ENCODE data around the gene MYO1F. TPM values are rescaled to one million over a fixed set of nuclear protein-coding genes. Genes with fewer than 3 reads are reported as not detected.

MYO1F gene
- total RNA-seq, 1 donor from 2014 or later: 0.69 TPM

DNA sequence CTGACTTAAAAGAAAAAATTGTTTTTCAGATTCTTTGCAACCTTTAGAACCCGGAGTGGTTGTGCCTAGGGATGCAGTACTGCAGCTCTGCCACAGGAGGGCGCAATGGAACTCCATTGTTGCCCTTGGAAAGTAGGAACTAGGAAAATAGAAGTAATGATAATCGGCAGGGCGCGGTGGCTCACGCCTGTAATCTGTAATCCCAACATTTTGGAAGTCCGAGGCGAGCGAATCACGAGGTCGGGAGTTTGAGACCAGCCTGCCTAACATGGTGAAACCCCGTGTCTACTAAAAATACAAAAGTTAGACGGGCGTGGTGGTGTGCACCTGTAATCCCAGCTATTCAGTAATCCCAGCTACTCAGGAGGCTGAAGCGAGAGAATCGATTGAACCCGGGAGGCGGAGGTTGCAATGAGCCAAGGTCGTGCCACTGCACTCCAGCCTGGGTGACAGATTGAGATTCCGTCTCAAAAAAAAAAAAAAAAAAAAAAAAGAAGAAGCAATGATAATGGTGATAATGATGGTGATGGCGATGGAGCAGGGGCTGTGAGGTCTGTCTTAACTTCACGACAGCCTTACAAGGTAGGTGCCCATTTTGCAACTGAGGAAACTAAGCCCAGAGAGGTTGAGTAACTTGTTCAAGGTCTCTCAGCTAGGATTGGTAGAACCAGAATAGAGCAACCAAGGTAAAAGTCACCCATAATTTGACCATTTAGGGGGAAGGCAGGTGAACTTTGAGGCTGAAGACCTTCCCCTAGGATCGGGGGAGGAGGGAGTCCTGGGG, 38.8 kb upstream of the MYO1F start:
- no peaks in the 10 kb centered on the region for H3K9me3 Mint-ChIP-seq
- H3K27ac Mint-ChIP-seq: no peak overlapping the region
- peaks cover 12% of the 10 kb centered on the region for H3K27me3 Mint-ChIP-seq (ENCODE audit: low read depth)
- H3K4me3 Mint-ChIP-seq: no peak overlapping the region
- TF ChIP-seq, protein P1, sequence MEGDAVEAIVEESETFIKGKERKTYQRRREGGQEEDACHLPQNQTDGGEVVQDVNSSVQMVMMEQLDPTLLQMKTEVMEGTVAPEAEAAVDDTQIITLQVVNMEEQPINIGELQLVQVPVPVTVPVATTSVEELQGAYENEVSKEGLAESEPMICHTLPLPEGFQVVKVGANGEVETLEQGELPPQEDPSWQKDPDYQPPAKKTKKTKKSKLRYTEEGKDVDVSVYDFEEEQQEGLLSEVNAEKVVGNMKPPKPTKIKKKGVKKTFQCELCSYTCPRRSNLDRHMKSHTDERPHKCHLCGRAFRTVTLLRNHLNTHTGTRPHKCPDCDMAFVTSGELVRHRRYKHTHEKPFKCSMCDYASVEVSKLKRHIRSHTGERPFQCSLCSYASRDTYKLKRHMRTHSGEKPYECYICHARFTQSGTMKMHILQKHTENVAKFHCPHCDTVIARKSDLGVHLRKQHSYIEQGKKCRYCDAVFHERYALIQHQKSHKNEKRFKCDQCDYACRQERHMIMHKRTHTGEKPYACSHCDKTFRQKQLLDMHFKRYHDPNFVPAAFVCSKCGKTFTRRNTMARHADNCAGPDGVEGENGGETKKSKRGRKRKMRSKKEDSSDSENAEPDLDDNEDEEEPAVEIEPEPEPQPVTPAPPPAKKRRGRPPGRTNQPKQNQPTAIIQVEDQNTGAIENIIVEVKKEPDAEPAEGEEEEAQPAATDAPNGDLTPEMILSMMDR (IDR thresholded peaks at IDR 0.05; ENCODE audit: unreplicated experiment): peak; percentile 95
- DNase-seq (ENCODE audit: low spot score in 2 of 2, unreplicated experiment in 2 of 2): peak in 1 of 2 experiments; percentile 74
- H3K36me3 Mint-ChIP-seq: no peaks in the 10 kb centered on the region
- H3K4me1 Mint-ChIP-seq: peaks cover 4% of the 10 kb centered on the region

DNA sequence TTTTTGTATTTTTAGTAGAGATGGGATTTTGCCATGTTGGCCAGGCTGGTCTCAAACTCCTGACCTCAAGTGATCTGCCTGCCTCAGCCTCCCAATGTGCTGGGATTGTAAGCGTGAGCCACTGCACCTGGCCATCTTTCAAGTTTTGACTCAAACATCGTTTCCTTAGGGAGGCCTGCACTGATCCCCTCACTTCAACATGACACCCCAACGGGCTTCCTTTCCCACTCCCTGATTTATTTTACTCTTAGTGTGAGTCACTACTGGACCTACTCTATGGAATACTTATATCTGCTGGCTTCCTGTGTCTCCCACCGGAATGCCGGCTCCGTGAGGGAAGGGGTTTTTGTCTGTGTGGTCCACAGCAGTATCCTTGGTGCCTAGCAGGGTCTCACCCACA, 37.8 kb upstream of the MYO1F start:
- no peaks in the 10 kb centered on the region for H3K9me3 Mint-ChIP-seq
- H3K27me3 Mint-ChIP-seq (ENCODE audit: low read depth): peaks cover 5% of the 10 kb centered on the region
- no peak overlapping the region for H3K27ac Mint-ChIP-seq
- H3K36me3 Mint-ChIP-seq: no peaks in the 10 kb centered on the region
- TF ChIP-seq, protein P1 (IDR thresholded peaks at IDR 0.05; ENCODE audit: unreplicated experiment): no peak
- H3K4me1 Mint-ChIP-seq: peaks cover 5% of the 10 kb centered on the region
- no peak overlapping the region for H3K4me3 Mint-ChIP-seq
- DNase-seq (ENCODE audit: low spot score in 2 of 2, unreplicated experiment in 2 of 2): no peak

DNA sequence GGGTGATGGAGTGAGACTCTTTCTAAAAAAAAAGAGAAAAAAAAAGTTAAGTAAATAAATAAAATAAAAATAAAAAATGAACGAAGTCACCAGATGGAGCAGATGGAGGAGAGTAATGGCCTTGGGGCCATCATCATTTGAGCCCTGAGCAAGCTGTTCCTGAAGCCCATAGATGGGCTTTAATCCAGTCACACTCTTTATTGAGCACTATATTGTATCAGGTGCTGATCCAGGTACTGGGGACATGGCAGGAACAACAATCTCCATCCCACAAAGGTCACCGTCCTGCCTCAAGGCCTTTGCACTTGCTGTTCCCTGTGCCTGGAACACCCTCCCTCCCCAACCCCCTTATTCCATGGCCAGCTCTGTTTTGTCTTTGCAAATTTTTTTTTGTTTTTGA, 37.2 kb upstream of the MYO1F start:
- H3K4me3 Mint-ChIP-seq: no peak overlapping the region
- peaks cover 5% of the 10 kb centered on the region for H3K27me3 Mint-ChIP-seq (ENCODE audit: low read depth)

DNA sequence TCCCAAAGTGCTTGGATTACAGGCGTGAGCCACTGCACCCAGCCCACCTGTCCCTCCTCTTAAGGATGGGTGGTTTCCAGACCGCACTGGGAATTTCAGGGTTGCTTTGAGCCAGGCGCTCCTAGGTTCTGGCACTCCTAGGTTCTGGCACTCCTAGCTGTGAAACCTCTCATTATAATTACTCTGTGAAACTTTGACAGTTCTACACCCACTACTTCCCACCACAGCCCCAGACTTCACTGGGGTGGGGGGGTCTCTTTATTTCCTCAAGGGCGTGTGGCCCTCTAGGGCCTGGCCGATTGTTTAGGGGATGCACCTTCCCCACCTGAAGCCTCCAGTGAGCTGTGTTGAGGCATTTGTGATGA, 35.5 kb upstream of the MYO1F start:
- no peak for DNase-seq (ENCODE audit: low spot score in 2 of 2, unreplicated experiment in 2 of 2)
- Mint-ChIP-seq H3K4me3 (peak overlapping the region; percentile 65), H3K27ac (peak overlapping the region; percentile 64), H3K4me1 (peaks cover 23% of the 10 kb centered on the region), H3K36me3 (peaks cover 4% of the 10 kb centered on the region), H3K9me3 (no peaks in the 10 kb centered on the region), H3K27me3 (ENCODE audit: low read depth) (peaks cover 4% of the 10 kb centered on the region)
- TF ChIP-seq, protein P1 (IDR thresholded peaks at IDR 0.05; ENCODE audit: unreplicated experiment): no peak

More for the DNA sequence above, 37.2 kb upstream of the MYO1F start:
- H3K36me3 Mint-ChIP-seq: no peaks in the 10 kb centered on the region
- TF ChIP-seq, protein P1 (IDR thresholded peaks at IDR 0.05; ENCODE audit: unreplicated experiment): no peak
- H3K9me3 Mint-ChIP-seq: no peaks in the 10 kb centered on the region
- H3K27ac Mint-ChIP-seq: no peak overlapping the region
- DNase-seq (ENCODE audit: low spot score in 2 of 2, unreplicated experiment in 2 of 2): no peak
- H3K4me1 Mint-ChIP-seq: peaks cover 9% of the 10 kb centered on the region

DNA sequence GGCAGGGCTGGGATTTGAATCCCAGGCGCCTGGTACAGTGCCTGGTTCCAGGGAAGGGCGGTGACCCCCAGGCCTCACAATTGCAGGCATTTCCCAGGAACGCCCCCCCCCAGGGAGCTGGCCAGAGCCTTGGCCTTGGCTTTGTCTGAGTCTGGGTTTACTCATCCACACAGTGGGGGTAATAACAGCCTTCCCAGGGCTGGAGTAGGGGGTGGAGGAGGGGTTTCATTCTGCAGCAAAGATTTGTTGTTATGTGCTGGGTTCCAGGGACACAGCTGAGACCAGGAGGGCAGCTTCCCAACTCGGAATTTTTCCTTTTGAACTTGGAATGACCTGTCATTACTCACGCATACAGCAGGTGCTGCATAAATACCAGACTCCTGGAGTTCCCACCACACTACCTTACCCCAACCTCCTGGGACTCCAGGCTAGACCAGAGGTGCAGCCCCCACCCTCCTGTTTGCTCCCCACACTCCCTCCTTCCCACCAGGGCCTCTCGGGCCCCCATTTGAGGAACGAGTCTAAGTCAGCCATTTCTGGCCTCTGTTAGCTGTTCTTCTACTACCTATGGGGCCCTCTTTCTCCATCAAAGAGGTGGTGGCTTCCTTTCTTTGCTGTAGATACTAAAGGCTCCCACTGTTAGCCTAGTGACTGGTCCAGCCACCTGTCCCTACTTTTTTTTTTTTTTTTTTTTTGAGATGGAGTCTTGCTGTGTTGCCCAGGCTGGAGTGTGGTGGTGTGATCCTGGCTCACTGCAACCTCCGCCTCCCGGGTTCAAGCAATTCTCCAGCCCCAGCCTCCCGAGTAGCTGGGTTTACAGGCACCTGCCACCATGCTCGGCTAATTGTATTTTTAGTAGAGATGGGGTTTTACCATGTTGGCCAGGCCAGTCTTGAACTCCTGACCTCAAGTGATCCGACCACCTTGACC, 34.9 kb upstream of the MYO1F start:
- Mint-ChIP-seq H3K27me3 (ENCODE audit: low read depth) (peaks cover 4% of the 10 kb centered on the region), H3K27ac (peak overlapping the region; percentile 90)
- no peak for DNase-seq (ENCODE audit: low spot score in 2 of 2, unreplicated experiment in 2 of 2)

More for the DNA sequence above, 34.9 kb upstream of the MYO1F start:
- peaks cover 7% of the 10 kb centered on the region for H3K36me3 Mint-ChIP-seq
- peak overlapping the region; percentile 65 for H3K4me3 Mint-ChIP-seq
- TF ChIP-seq, protein P1 (IDR thresholded peaks at IDR 0.05; ENCODE audit: unreplicated experiment): no peak
- H3K4me1 Mint-ChIP-seq: peaks cover 26% of the 10 kb centered on the region
- H3K9me3 Mint-ChIP-seq: no peaks in the 10 kb centered on the region

Measured in mesothelial cell of epicardium (in vitro differentiated cells).